ENCODE measurements around the gene SLC1A7. TPM values are rescaled to one million over a fixed set of nuclear protein-coding genes. Genes with fewer than 3 reads are reported as not detected.

The SLC1A7 gene
- total RNA-seq, 1 donor from 2014 or later, result not detected

DNA sequence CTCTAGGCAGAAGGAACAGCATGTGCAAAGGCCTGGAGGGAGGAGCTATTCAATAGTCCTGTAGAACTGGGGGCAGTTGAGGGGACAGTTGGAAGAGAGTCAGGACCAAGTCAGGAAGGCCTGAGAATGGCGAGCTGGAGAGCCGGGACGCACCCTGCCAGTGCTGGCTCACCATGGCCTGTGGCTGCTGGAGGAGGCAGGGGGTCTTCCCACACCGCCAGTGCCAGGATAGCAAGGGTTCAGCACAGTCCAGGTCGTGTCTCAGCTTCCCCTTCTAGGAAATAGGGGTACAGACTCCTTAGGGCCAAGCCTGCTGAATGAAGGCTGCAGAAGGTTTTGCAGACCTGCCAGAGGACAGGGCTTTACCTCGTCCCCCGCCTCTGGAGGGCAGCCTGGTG lies 73.2 kb downstream of the SLC1A7 start:
- Mint-ChIP-seq H3K4me1 (ENCODE audit: unreplicated experiment) (no peaks in the 10 kb centered on the region), H3K4me3 (ENCODE audit: unreplicated experiment) (no peak overlapping the region), H3K27me3 (ENCODE audit: unreplicated experiment) (no peaks in the 10 kb centered on the region), H3K9me3 (ENCODE audit: unreplicated experiment) (no peaks in the 10 kb centered on the region), H3K27ac (ENCODE audit: unreplicated experiment) (no peak overlapping the region), H3K36me3 (ENCODE audit: unreplicated experiment) (no peaks in the 10 kb centered on the region)
- TF ChIP-seq, protein P1, sequence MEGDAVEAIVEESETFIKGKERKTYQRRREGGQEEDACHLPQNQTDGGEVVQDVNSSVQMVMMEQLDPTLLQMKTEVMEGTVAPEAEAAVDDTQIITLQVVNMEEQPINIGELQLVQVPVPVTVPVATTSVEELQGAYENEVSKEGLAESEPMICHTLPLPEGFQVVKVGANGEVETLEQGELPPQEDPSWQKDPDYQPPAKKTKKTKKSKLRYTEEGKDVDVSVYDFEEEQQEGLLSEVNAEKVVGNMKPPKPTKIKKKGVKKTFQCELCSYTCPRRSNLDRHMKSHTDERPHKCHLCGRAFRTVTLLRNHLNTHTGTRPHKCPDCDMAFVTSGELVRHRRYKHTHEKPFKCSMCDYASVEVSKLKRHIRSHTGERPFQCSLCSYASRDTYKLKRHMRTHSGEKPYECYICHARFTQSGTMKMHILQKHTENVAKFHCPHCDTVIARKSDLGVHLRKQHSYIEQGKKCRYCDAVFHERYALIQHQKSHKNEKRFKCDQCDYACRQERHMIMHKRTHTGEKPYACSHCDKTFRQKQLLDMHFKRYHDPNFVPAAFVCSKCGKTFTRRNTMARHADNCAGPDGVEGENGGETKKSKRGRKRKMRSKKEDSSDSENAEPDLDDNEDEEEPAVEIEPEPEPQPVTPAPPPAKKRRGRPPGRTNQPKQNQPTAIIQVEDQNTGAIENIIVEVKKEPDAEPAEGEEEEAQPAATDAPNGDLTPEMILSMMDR (IDR thresholded peaks at IDR 0.05), result no peak
- no peak for DNase-seq (ENCODE audit: extremely low spot score, unreplicated experiment)

DNA sequence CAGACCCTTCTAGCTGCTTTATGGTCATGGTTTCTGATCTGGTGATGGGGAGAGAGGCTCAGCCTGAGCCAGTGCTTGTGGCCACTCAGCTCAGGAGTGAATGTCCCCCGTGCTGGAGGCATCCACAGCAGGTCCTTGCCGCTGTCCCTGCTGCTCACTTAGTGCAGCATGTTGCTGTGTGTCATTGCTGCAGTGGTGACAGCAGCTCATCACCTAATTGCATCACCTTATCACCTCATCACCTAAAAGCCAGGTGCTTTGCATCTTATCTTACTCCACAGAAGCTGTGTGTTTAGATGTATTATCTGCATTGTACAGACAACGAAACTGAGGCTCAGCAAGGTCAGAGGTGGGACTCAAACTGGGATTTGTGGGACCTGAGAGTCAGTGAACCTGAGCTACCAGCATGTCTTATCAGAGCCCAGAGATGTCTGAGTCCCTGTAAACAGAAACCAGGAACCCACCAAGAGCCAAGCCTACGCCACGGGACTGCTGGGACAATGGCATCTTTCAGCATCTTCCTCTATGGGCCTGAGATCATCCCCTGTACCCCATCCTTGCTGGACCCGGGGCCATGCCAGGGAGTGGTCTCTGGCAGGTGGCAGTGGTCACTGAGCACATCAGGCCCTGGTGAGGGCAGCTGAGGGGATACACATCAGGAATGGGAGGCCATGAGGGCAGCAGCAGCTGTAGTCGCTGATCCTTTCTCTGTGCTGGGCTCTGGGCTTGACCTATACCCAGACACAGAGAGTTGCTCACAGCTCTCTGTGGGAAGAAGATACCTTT lies 73.9 kb downstream of the SLC1A7 start:
- no peaks in the 10 kb centered on the region for H3K27me3 Mint-ChIP-seq (ENCODE audit: unreplicated experiment)

DNA sequence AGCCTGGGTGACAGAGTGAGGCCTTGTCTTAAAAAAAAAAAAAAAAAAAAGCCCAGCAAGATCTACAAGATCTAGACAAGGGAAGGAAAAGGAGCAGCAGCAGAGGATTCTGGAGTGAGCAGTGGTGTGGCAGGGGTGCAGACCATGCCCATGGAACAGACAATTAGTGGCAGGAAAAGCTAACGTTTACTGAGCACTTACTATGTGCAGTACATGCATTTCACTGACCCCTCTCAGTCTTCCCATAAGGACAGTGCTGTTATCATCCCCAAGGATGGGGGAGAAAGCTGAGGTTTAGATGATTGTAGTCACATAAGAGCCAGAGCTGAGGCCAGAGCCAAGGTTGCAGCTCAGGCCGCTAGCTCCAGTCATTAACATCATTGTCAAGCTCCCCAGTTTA lies 74.6 kb downstream of the SLC1A7 start:
- no peaks in the 10 kb centered on the region for H3K9me3 Mint-ChIP-seq (ENCODE audit: unreplicated experiment)
- H3K27ac Mint-ChIP-seq (ENCODE audit: unreplicated experiment), result no peak overlapping the region
- DNase-seq (ENCODE audit: extremely low spot score, unreplicated experiment), result no peak
- TF ChIP-seq, protein P1 (IDR thresholded peaks at IDR 0.05), result no peak
- no peak overlapping the region for H3K4me3 Mint-ChIP-seq (ENCODE audit: unreplicated experiment)
- no peaks in the 10 kb centered on the region for H3K27me3 Mint-ChIP-seq (ENCODE audit: unreplicated experiment)
- peaks cover 3% of the 10 kb centered on the region for H3K4me1 Mint-ChIP-seq (ENCODE audit: unreplicated experiment)
- H3K36me3 Mint-ChIP-seq (ENCODE audit: unreplicated experiment), result no peaks in the 10 kb centered on the region

More for the DNA sequence above, 73.9 kb downstream of the SLC1A7 start:
- TF ChIP-seq, protein P1 (IDR thresholded peaks at IDR 0.05), result no peak
- DNase-seq (ENCODE audit: extremely low spot score, unreplicated experiment), result peak; percentile 75
- Mint-ChIP-seq H3K27ac (ENCODE audit: unreplicated experiment) (no peak overlapping the region), H3K9me3 (ENCODE audit: unreplicated experiment) (no peaks in the 10 kb centered on the region), H3K4me1 (ENCODE audit: unreplicated experiment) (no peaks in the 10 kb centered on the region), H3K4me3 (ENCODE audit: unreplicated experiment) (no peak overlapping the region), H3K36me3 (ENCODE audit: unreplicated experiment) (no peaks in the 10 kb centered on the region)

DNA sequence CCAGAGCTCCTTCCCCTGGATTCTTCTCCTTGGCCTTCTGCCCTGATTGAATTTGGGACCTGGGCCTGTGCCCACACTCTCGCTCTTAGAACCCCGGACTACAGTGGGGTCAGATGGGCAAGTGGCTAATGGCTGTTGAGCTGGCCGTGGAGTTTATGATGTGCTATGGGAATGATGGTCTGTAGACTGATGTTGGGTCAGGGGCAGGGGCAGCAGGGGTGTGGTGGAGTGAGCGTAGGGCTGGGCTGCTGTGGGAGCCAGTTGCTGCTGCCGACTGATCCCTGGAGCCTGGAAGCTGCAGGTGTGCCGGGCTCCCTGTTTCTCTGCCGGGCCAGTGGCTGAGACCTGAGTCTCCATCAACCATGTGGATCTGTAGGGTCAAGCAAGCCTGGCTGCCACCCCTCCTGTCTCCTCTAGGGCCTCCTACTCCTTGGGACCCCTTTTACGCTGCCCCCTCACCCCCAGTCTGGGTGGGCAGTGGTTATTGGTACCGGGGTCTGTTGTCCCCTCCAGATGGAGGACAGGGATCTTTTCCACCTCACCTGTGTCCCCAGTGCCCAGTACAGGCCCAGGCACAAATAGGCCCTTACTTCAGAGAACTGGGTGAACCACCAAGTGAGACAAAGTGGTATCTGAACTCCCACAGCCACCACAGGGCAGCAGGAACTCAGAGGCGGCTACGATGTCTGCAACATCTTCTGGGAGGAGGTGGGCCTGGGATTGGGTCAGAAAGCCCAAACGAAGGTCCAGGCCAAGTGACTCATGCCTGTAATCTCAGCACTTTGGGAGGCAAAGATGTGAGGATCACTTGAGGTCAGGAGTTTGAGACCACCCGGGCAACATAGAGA lies 75.3 kb downstream of the SLC1A7 start:
- H3K36me3 Mint-ChIP-seq (ENCODE audit: unreplicated experiment), result no peaks in the 10 kb centered on the region
- H3K27me3 Mint-ChIP-seq (ENCODE audit: unreplicated experiment), result no peaks in the 10 kb centered on the region
- peak; percentile 71 for DNase-seq (ENCODE audit: extremely low spot score, unreplicated experiment)
- H3K9me3 Mint-ChIP-seq (ENCODE audit: unreplicated experiment), result no peaks in the 10 kb centered on the region
- no peak overlapping the region for H3K27ac Mint-ChIP-seq (ENCODE audit: unreplicated experiment)
- no peak overlapping the region for H3K4me3 Mint-ChIP-seq (ENCODE audit: unreplicated experiment)
- H3K4me1 Mint-ChIP-seq (ENCODE audit: unreplicated experiment), result peaks cover 3% of the 10 kb centered on the region
- TF ChIP-seq, protein P1 (IDR thresholded peaks at IDR 0.05), result no peak

DNA sequence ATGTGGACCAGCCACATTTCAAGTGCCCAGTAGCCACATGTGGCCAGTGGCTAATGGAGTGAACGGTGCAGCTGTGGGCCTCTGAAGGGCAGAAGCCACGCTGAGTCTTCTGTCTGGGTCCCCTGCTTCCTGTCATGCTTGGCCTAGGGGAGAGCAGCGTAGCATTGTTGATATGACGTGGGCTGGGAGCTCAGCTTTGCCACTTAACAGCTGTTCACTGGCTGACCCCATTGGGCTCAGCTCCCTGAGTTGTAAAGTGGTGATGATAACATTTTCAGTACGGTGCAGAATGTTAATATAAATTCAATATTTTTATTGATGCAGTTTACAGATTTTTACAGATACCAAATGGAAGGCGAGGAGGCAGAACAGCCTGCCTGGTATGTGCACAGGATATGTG lies 76.0 kb downstream of the SLC1A7 start:
- Mint-ChIP-seq H3K4me3 (ENCODE audit: unreplicated experiment) (no peak overlapping the region), H3K27me3 (ENCODE audit: unreplicated experiment) (no peaks in the 10 kb centered on the region), H3K27ac (ENCODE audit: unreplicated experiment) (no peak overlapping the region), H3K9me3 (ENCODE audit: unreplicated experiment) (no peaks in the 10 kb centered on the region), H3K4me1 (ENCODE audit: unreplicated experiment) (peaks cover 5% of the 10 kb centered on the region), H3K36me3 (ENCODE audit: unreplicated experiment) (no peaks in the 10 kb centered on the region)
- TF ChIP-seq, protein P1 (IDR thresholded peaks at IDR 0.05), result no peak
- no peak for DNase-seq (ENCODE audit: extremely low spot score, unreplicated experiment)

All from osteocyte (in vitro differentiated cells).